Thyroid gland (tissue), 4 donors: ENCODE measurements around the gene NRG3.

Experiments used
- POLR2A ChIP-seq, 2 donors: fragments of 450-650 bp; IDR thresholded peaks; one replicate each; pipeline ENCODE4 v1.6.1; 2017; ENCODE audit warnings: antibody characterized with exemption in 2 of 2, mild to moderate bottlenecking in 2 of 2, moderate library complexity in 1 of 2
- TF ChIP-seq, protein P1 (sequence below), 6 experiments: fragments of 200-600 bp in 3 of 6; fragments of 450-650 bp in 3 of 6; sonication (generic) in 3 of 6; IDR thresholded peaks; one replicate each; pipeline ENCODE4 v1.5.1; 2016 to 2019; ENCODE audit warnings: antibody characterized with exemption in 6 of 6, mild to moderate bottlenecking in 2 of 6, inconsistent platforms in 1 of 6, moderate library complexity in 1 of 6

- TF ChIP-seq POLR2A (IDR thresholded peaks at IDR 0.05) = no peak
- TF ChIP-seq, protein P1, sequence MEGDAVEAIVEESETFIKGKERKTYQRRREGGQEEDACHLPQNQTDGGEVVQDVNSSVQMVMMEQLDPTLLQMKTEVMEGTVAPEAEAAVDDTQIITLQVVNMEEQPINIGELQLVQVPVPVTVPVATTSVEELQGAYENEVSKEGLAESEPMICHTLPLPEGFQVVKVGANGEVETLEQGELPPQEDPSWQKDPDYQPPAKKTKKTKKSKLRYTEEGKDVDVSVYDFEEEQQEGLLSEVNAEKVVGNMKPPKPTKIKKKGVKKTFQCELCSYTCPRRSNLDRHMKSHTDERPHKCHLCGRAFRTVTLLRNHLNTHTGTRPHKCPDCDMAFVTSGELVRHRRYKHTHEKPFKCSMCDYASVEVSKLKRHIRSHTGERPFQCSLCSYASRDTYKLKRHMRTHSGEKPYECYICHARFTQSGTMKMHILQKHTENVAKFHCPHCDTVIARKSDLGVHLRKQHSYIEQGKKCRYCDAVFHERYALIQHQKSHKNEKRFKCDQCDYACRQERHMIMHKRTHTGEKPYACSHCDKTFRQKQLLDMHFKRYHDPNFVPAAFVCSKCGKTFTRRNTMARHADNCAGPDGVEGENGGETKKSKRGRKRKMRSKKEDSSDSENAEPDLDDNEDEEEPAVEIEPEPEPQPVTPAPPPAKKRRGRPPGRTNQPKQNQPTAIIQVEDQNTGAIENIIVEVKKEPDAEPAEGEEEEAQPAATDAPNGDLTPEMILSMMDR (IDR thresholded peaks at IDR 0.05) = no peak
These were observed 565.8 kb downstream of the NRG3 start for GRCh38 chr10:82440775-82441174.
